GM12878 (cell line): Measurements from ENCODE around the gene EPAS1. TPM values are rescaled to one million over a fixed set of nuclear protein-coding genes. Genes with fewer than 3 reads are reported as not detected.

Experiments used
- ATAC-seq: fragments of 200-7000 bp; cut with Tn5 transposase; 3 replicates; pipeline ENCODE4 v1.9.1; 2020; ENCODE audit warnings: mild to moderate bottlenecking, moderate library complexity
- BruUV-seq: library from RNA; stranded (reverse); fragments of 400-500 nt; replicated peaks from 2 replicates; lab custom pipeline; 2021; lab: Mats Ljungman, UMichigan
- CTCF ChIA-PET: fragments of 300-600 bp; sonication (Branson Sonifier 250); formaldehyde crosslinking; extraction: SDS; loops from one replicate; lab custom pipeline; 2021; ENCODE audit warnings: inconsistent platforms; lab: Yijun Ruan, JAX
- POLR2A ChIA-PET: fragments of 350-600 bp; formaldehyde crosslinking; extraction: SDS; loops from one replicate; lab custom pipeline; 2021; ENCODE audit warnings: inconsistent platforms; lab: Charles Lee
- RAD21 ChIA-PET: fragments of 300-600 bp; sonication (Branson Sonifier 250); formaldehyde crosslinking; loops from one replicate; lab custom pipeline; 2023; ENCODE audit warnings: antibody characterized with exemption; ENCODE audit not compliant: unreplicated experiment; lab: Charles Lee
- SMC1A ChIA-PET: fragments of 300-600 bp; sonication (Branson Sonifier 250); formaldehyde crosslinking; loops from one replicate; lab custom pipeline; 2023; ENCODE audit not compliant: unreplicated experiment, uncharacterized antibody; lab: Charles Lee
- DNase-seq: peaks from one replicate; pipeline ENCODE4 v3.0.0-alpha.2; 2011; ENCODE audit warnings: low read depth, low spot score
- FAIRE-seq: peaks from 3 replicates; lab custom pipeline; 2011; peaks lifted over from hg19 to GRCh38; lab: Jason Lieb, UNC
- H2AFZ ChIP-seq: 2 replicates; pipeline ENCODE4 v1.6.0; 2011; ENCODE audit warnings: low read depth, low read length, control low read depth; ENCODE audit not compliant: control insufficient read depth
- H3K27ac ChIP-seq: 2 replicates; pipeline ENCODE4 v1.5.1; 2011; ENCODE audit warnings: control low read depth; ENCODE audit not compliant: control insufficient read depth, insufficient read depth
- H3K27me3 ChIP-seq, 2 experiments: replicated peaks in 1 of 2; 2 replicates each; pipeline versions ENCODE4 v1.6.0 to v1.6.1; 2011; ENCODE audit warnings: low read length in 1 of 2; ENCODE audit not compliant: control insufficient read depth in 2 of 2, insufficient read depth in 2 of 2
- H3K36me3 ChIP-seq, 2 experiments: 2 replicates each; pipeline ENCODE4 v1.5.1; 2011; ENCODE audit warnings: low read length in 1 of 2; ENCODE audit not compliant: control insufficient read depth in 2 of 2, insufficient read depth in 2 of 2
- H3K4me1 ChIP-seq: 2 replicates; pipeline ENCODE4 v1.6.1; 2011; ENCODE audit warnings: mild to moderate bottlenecking, low read length, moderate library complexity, mixed read lengths; ENCODE audit not compliant: control insufficient read depth, insufficient read depth
- H3K4me2 ChIP-seq: 2 replicates; pipeline ENCODE4 v1.6.0; 2011; ENCODE audit warnings: control low read depth; ENCODE audit not compliant: control insufficient read depth, insufficient read depth
- H3K4me3 ChIP-seq: fragments of 200-600 bp; sonication (generic); 2 replicates; pipeline ENCODE4 v1.5.1; 2016
- H3K79me2 ChIP-seq: 2 replicates; pipeline ENCODE4 v1.6.0; 2011; ENCODE audit warnings: low read length; ENCODE audit not compliant: control insufficient read depth, insufficient read depth
- H3K9ac ChIP-seq: 2 replicates; pipeline ENCODE4 v1.8.0; 2011; ENCODE audit warnings: low read length, control low read depth, mixed read lengths; ENCODE audit not compliant: control insufficient read depth, insufficient read depth
- H3K9me3 ChIP-seq: replicated peaks from 3 replicates; pipeline ENCODE4 v1.5.1; 2011; ENCODE audit warnings: mild to moderate bottlenecking, low read length; ENCODE audit not compliant: control insufficient read depth, insufficient read depth
- H4K20me1 ChIP-seq: 2 replicates; pipeline ENCODE4 v1.6.0; 2011; ENCODE audit not compliant: control insufficient read depth, insufficient read depth
- ATF7 ChIP-seq: fragments of 450-650 bp; IDR thresholded peaks from 2 replicates; pipeline ENCODE4 v1.6.1; 2016; ENCODE audit warnings: low read depth, mild to moderate bottlenecking
- BCL3 ChIP-seq: IDR thresholded peaks from 2 replicates; pipeline ENCODE4 v1.6.1; 2011; ENCODE audit warnings: borderline replicate concordance, low read depth, mild to moderate bottlenecking, moderate library complexity, low read length; ENCODE audit not compliant: insufficient read depth, poor library complexity, severe bottlenecking
- BMI1 ChIP-seq: fragments of 450-650 bp; IDR thresholded peaks from 2 replicates; pipeline ENCODE4 v1.6.1; 2016; ENCODE audit warnings: mild to moderate bottlenecking, moderate library complexity, borderline replicate concordance
- CBX3 ChIP-seq: fragments of 200-600 bp; sonication (generic); IDR thresholded peaks from 2 replicates; pipeline ENCODE4 v1.6.1; 2016; ENCODE audit warnings: low read depth, borderline replicate concordance
- E4F1 ChIP-seq: fragments of 450-650 bp; IDR thresholded peaks from 2 replicates; pipeline ENCODE4 v1.6.1; 2018; ENCODE audit warnings: borderline replicate concordance, mild to moderate bottlenecking; ENCODE audit not compliant: partially characterized antibody
- EP300 ChIP-seq, 2 experiments: fragments of 150-350 bp in 1 of 2; IDR thresholded peaks; 2 replicates each; pipeline ENCODE4 v1.6.1; 2011 to 2012; ENCODE audit warnings: low read depth in 2 of 2, low read length in 2 of 2, borderline replicate concordance in 1 of 2, improper control_type of control experiment in 1 of 2, inconsistent platforms in 1 of 2; ENCODE audit not compliant: control insufficient read depth in 1 of 2
- FOS ChIP-seq: IDR thresholded peaks from 3 replicates; pipeline ENCODE4 v1.6.1; 2011; ENCODE audit warnings: borderline replicate concordance; ENCODE audit not compliant: insufficient read length; ENCODE audit errors: extremely low read depth
- HDAC6 ChIP-seq: fragments of 200-600 bp; sonication (generic); IDR thresholded peaks from one replicate; pipeline ENCODE4 v1.8.0; 2017; ENCODE audit warnings: antibody characterized with exemption; ENCODE audit not compliant: unreplicated experiment
- IRF5 ChIP-seq: fragments of 450-650 bp; IDR thresholded peaks from 2 replicates; pipeline ENCODE4 v1.6.1; 2017; ENCODE audit warnings: borderline replicate concordance
- MAX ChIP-seq: IDR thresholded peaks from 2 replicates; pipeline ENCODE4 v1.6.1; 2012; ENCODE audit warnings: low read depth, low read length, improper control_type of control experiment
- PAX8 ChIP-seq: fragments of 450-650 bp; IDR thresholded peaks from 2 replicates; pipeline ENCODE4 v1.6.1; 2017; ENCODE audit warnings: mild to moderate bottlenecking, moderate library complexity
- POLR2A ChIP-seq: IDR thresholded peaks from 2 replicates; pipeline ENCODE4 v1.6.1; 2011; ENCODE audit warnings: low read depth, mild to moderate bottlenecking, low read length
- RAD21 ChIP-seq: IDR thresholded peaks from 2 replicates; pipeline ENCODE4 v1.6.1; 2011; ENCODE audit warnings: mild to moderate bottlenecking, low read depth, low read length, moderate library complexity; ENCODE audit not compliant: insufficient read depth
- RBBP5 ChIP-seq: fragments of 200-600 bp; sonication (generic); conservative IDR thresholded peaks from 2 replicates; pipeline ENCODE4 v1.6.1; 2016
- SIX5 ChIP-seq: IDR thresholded peaks from 2 replicates; pipeline ENCODE4 v1.6.1; 2011; ENCODE audit warnings: mild to moderate bottlenecking, low read depth, low read length, moderate library complexity; ENCODE audit not compliant: severe bottlenecking
- SMC3 ChIP-seq: IDR thresholded peaks from 2 replicates; pipeline ENCODE4 v1.6.1; 2011; ENCODE audit warnings: low read length, improper control_type of control experiment, borderline replicate concordance
- TBL1XR1 ChIP-seq: IDR thresholded peaks from 2 replicates; pipeline ENCODE4 v1.6.1; 2012; ENCODE audit warnings: low read depth, low read length, improper control_type of control experiment
- TCF12 ChIP-seq: IDR thresholded peaks from 2 replicates; pipeline ENCODE4 v1.6.1; 2011; ENCODE audit warnings: low read depth, mild to moderate bottlenecking, low read length
- WGBS: methylation state at CpG from one replicate; pipeline ENCODE4 v1.1.6; 2016; ENCODE audit warnings: low lambda C conversion rate; ENCODE audit not compliant: insufficient replicate concordance, insufficient coverage; ENCODE audit errors: missing lambda C conversion rate; 5-methylcytosine and 5-hydroxymethylcytosine counted together
- in situ Hi-C: fragments of 300-500 bp; cut with MboI; formaldehyde crosslinking; loops from 9 replicates; pipeline ENCODE4 v1.14.3; 2018; ENCODE audit warnings: mixed read lengths
- intact Hi-C: fragments of 100-400 bp; cut with micrococcal nuclease; formaldehyde crosslinking; loops from one replicate; pipeline ENCODE4 v1.14.2; 2022; ENCODE audit not compliant: unreplicated experiment
- polyA plus RNA-seq, 11 experiments: library from polyadenylated mRNA; depleted of rRNA in 4 of 11; unstranded in 6 of 11; stranded (reverse) in 5 of 11; fragments of >200 nt; fragmentation: Nextera tagmentation in 4 of 11; fragmentation: Illumina TruSeq in 1 of 11; extraction: Ambion mirVana in 4 of 11; extraction: Trizol in 1 of 11; gene quantifications; 1 replicate in 1 of 11; 2 replicates in 10 of 11; pipeline versions ENCODE4 v1.2.1 to v1.2.3, GENCODE V29; 2011 to 2016; ENCODE audit warnings: inconsistent platforms in 2 of 11, missing spikeins in 2 of 11, low read depth in 1 of 11
- total RNA-seq, 4 experiments: library from RNA; depleted of rRNA in 3 of 4; stranded (reverse); fragments of >200 nt in 3 of 4; fragmentation: Illumina TruSeq in 1 of 4; extraction: Trizol in 1 of 4; gene quantifications; 2 replicates each; pipeline versions ENCODE4 v1.2.1 to v1.2.3, GENCODE V29; 2013 to 2021

EPAS1 gene
- total and polyA plus RNA-seq, 10 of the 15 experiments (the other 5 are each of a cell fraction or from before 2014, with no cell fraction given): 0.11 to 22.0 (median 1.3) TPM; not detected in 1

GRCh38 chr2:46326231-46326980 is 29.2 kb downstream of the EPAS1 start:
- no peaks in the 10 kb centered on the region for H3K27me3 ChIP-seq
- H2AFZ ChIP-seq: no peak overlapping the region
- H3K4me1 ChIP-seq: no peaks in the 10 kb centered on the region
- 23% methylated on average over 8 of the region's 8 CpGs for WGBS
- in situ Hi-C loops: no loop called here
- ChIA-PET RAD21 (interaction anchor here (1.8 kb wide), 1 partner anchor 8 kb away, joined by 5 read pairs; no protein-coding TSS in a partner anchor), SMC1A (interaction anchor here (0.7 to 2.1 kb wide), 5 partner anchors 8 to 138 kb away, joined by 3 to 11 read pairs (median 4); no protein-coding TSS in a partner anchor), POLR2A (no interaction called here), CTCF (interaction anchor here (1.6 to 2.5 kb wide), 2 partner anchors 8 to 12 kb away, joined by 9 to 18 read pairs; no protein-coding TSS in a partner anchor)
- no peak overlapping the region for H3K4me3 ChIP-seq
- no peak overlapping the region for H3K4me2 ChIP-seq
- no peaks in the 10 kb centered on the region for H4K20me1 ChIP-seq
- intact Hi-C loops: no loop called here
- H3K9me3 ChIP-seq: no peaks in the 10 kb centered on the region
- no peak for DNase-seq
- no peak for FAIRE-seq
- BruUV-seq: no TSS peak
- no peak overlapping the region for H3K27ac ChIP-seq
- ATAC-seq: no peak
- no peaks in the 10 kb centered on the region for H3K79me2 ChIP-seq
- H3K9ac ChIP-seq: no peak overlapping the region
- H3K36me3 ChIP-seq: no peaks in the 10 kb centered on the region
- TF ChIP-seq FOS (no peak), HDAC6 (no peak), MAX (no peak), TBL1XR1 (no peak), CBX3 (no peak), ATF7 (no peak), PAX8 (no peak), E4F1 (no peak), RBBP5 (no peak), BMI1 (no peak), SIX5 (no peak), SMC3 (no peak), EP300 (IDR thresholded peaks at IDR 0.05; ENCODE audit: borderline replicate concordance in 1 of 2, control insufficient read depth in 1 of 2, low read depth in 2 of 2, low read length in 2 of 2) (no peak), RAD21 (no peak), POLR2A (no peak), BCL3 (no peak), IRF5 (no peak), TCF12 (no peak)
